Kidney epithelial cell (primary cell): ENCODE results near the gene LILRB3. TPM values are rescaled to one million over a fixed set of nuclear protein-coding genes. Genes with fewer than 3 reads are reported as not detected.
"Not testable (repeated sequence)": the region's sequence is repeated elsewhere in the genome, so short reads cannot be mapped to it uniquely, and the experiment has no call there.

Source experiments
- DNase-seq: peaks from one replicate; pipeline ENCODE4 v3.0.0-alpha.2; 2010; ENCODE audit warnings: low read depth
- H3K27me3 ChIP-seq: 2 replicates; pipeline ENCODE4 v1.6.0; 2011; ENCODE audit warnings: low read length; ENCODE audit not compliant: control insufficient read depth, insufficient read depth
- H3K36me3 ChIP-seq: 2 replicates; pipeline ENCODE4 v1.5.1; 2011; ENCODE audit warnings: low read length; ENCODE audit not compliant: control insufficient read depth, insufficient read depth
- H3K4me3 ChIP-seq: 2 replicates; pipeline ENCODE4 v1.5.1; 2011; ENCODE audit warnings: low read depth, mild to moderate bottlenecking, control low read depth, low read length
- total RNA-seq: library from RNA; depleted of rRNA; stranded (reverse); fragments of >200 nt; gene quantifications from 2 replicates; pipeline ENCODE4 v1.2.3, GENCODE V29; 2015
- TF ChIP-seq, protein P1 (sequence below): IDR thresholded peaks from 2 replicates; pipeline ENCODE4 v1.5.1; 2011; ENCODE audit warnings: mild to moderate bottlenecking, moderate library complexity, low read length, control low read depth, inconsistent platforms; ENCODE audit not compliant: insufficient read depth, poor library complexity, severe bottlenecking

Gene LILRB3
- total RNA-seq, 1 donor from 2014 or later, result 0.50 TPM

DNA sequence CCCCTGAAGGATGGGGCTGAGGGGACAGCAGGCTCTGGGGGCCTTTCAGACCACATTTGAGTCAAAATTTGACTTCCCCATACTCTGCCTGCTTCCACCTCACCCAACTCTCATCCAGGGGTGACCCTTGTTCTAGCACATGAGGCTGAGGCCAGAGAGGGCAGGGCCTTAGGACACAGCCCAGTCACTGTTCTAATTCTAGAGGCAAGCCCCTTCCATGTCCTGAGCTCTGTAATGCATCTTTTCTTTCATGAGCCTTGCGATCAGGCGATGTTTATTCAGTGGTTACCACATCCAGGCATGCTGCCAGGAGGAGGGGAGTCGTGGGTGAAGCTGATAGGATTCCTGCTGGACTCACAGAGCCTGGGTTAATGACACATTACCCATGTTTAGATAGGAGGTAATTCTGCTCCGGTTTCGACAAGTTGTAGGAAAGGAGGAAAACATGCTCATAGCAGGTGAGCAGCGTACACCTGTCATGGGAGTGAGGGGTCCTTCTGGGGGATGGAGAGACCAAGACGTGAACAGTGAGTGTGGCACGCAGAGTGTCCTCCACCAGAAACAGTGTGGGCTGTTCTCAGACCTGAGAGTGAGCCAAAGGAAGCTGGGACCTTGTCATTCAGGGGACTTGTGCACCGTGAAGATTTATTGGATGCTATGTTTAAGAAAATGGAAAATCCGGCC, 12.9 kb downstream of the LILRB3 start:
- peaks cover 2% of the 10 kb centered on the region for H3K27me3 ChIP-seq
- DNase-seq, result peak; percentile 97
- H3K36me3 ChIP-seq, result peaks cover 6% of the 10 kb centered on the region
- no peak overlapping the region for H3K4me3 ChIP-seq
- TF ChIP-seq, protein P1, sequence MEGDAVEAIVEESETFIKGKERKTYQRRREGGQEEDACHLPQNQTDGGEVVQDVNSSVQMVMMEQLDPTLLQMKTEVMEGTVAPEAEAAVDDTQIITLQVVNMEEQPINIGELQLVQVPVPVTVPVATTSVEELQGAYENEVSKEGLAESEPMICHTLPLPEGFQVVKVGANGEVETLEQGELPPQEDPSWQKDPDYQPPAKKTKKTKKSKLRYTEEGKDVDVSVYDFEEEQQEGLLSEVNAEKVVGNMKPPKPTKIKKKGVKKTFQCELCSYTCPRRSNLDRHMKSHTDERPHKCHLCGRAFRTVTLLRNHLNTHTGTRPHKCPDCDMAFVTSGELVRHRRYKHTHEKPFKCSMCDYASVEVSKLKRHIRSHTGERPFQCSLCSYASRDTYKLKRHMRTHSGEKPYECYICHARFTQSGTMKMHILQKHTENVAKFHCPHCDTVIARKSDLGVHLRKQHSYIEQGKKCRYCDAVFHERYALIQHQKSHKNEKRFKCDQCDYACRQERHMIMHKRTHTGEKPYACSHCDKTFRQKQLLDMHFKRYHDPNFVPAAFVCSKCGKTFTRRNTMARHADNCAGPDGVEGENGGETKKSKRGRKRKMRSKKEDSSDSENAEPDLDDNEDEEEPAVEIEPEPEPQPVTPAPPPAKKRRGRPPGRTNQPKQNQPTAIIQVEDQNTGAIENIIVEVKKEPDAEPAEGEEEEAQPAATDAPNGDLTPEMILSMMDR, result no peak

DNA sequence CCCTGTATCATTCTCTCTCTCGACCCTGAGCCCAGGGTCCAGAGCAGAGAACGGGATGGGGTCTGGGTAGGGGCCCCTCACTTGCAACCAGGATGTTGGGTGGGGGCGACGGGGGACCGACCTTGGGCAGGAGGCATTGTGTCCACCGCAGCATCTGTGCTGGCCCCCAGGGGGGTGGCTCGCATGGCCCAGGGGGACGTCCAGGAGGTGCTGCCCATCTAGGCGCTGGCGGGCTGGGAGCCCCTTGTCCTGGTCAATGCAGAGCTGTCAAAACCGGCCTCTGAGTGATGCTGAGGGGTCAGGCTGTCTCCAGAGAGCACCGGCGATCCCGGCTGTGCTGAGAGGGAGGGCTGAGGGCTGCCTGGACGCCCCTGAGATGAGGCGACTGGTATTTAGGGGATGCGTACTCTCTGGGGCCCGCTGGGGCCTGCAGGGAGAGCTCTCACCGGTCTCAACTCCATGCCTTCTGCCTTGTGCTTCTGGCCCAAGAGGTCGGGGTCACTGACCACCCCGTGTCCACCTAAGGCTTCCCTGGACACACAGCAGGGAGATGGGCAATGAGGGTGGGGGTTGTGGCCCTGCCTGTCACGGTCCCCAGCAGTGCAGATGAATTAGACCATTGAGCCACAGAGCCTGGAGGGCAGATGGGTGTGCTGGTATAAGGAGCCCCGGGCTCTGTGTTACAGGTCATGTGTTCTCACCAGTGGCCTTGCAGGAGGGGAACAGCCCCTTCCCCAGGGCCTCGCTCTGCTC, 13.6 kb downstream of the LILRB3 start:
- Histone ChIP-seq H3K4me3 (no peak overlapping the region), H3K36me3 (peaks cover 6% of the 10 kb centered on the region), H3K27me3 (peaks cover 2% of the 10 kb centered on the region)
- TF ChIP-seq, protein P1, result no peak
- DNase-seq, result no peak

DNA sequence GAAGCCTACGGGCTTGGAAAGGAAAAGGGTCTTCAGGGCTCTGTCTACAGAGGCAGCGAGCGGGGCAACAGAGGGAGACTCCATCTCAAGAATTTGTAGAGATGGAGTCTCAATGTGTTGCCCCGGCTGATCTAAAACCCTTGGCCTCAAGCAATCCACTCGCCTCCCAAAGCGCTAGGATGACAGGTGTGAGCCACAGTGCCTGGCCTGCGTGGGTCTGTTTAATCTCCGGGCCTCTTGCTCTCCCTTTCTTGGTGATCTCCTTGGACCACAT, 14.1 kb downstream of the LILRB3 start:
- Histone ChIP-seq H3K27me3 (peaks cover 2% of the 10 kb centered on the region), H3K36me3 (peaks cover 6% of the 10 kb centered on the region), H3K4me3 (no peak overlapping the region)
- DNase-seq, result no peak
- TF ChIP-seq, protein P1, result no peak

DNA sequence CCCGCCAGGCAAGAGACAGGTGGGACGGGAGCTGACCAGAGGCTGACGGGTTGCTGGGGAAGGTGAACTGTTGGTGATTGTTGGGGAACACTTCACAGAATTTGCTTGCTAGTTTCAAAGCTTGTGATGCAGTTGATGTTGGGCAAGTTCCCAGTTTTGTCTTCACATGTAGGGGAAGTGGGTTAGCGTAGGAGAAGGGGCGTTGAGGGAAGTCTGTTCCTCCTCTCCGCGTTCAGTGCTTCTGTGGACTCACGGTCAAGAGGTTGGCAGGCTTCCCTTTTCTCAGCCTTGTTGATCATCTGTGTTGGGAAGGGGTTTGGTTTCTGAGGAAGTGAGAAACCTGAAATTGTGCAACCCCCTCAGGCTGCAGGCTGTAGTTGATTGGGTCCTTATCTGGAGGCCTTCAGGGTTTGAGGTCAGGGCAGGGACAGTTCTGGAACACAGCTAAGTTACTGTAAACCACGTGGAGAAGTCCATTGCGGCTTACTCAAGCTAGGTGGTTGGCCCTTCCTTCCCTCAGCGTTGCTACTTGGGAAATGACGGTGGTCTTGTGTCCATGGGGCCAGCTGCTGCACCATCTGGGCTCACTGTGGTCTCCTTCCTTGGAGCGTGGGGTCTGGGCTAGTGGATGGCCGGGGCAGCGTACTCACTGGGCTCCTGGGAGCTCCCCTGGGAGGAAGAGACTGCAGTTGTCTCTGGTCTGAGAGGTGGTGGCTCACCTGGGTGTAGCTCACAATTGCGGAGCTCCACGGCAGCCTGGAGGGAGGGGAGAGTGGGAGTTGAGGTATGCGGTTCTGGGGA, 14.6 kb downstream of the LILRB3 start:
- H3K4me3 ChIP-seq, result no peak overlapping the region

DNA sequence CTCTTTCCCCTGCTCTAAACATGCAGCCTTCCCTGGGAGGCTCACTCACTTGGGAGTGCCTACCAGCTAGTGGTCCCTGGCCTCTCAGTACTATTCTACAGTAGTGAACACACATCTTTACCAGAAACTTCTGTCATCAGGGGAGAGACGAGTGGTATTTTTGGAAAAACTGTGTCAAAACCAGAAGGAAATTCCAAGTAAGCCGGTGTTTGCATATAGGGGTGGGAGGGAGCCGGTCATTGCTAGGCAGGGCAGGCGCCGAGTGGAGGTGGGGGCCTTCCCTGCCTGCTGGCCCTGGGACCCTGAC, 15.2 kb downstream of the LILRB3 start:
- TF ChIP-seq, protein P1, result no peak
- Histone ChIP-seq H3K36me3 (peaks cover 8% of the 10 kb centered on the region), H3K27me3 (peaks cover 2% of the 10 kb centered on the region), H3K4me3 (no peak overlapping the region)
- DNase-seq, result no peak

More for the DNA sequence above, 14.6 kb downstream of the LILRB3 start:
- TF ChIP-seq, protein P1, result no peak
- H3K27me3 ChIP-seq, result peaks cover 2% of the 10 kb centered on the region
- peaks cover 6% of the 10 kb centered on the region for H3K36me3 ChIP-seq
- DNase-seq, result no peak

DNA sequence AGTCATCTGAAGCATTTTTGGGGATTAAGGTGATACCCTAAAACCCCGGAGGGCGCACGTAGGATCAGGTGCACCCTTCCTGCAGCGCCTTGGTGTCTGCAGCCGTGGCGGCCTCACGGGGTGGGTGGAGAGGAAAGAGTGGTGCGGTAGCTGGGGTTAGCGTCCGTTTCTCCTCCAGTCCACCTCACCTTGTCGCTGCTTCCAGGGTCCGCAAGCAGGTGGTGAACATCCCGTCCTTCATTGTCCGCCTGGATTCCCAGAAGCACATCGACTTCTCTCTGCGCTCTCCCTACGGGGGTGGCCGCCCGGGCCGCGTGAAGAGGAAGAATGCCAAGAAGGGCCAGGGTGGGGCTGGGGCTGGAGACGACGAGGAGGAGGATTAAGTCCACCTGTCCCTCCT, 15.6 kb downstream of the LILRB3 start:
- DNase-seq, H3K36me3 ChIP-seq, H3K27me3 ChIP-seq, H3K4me3 ChIP-seq: not testable (repeated sequence)
